ENCODE measurements around the gene NUB1.

- TF ChIP-seq EZH2 (IDR thresholded peaks at IDR 0.05; ENCODE audit: insufficient read depth, low read length): no peak
- TF ChIP-seq, protein P1, sequence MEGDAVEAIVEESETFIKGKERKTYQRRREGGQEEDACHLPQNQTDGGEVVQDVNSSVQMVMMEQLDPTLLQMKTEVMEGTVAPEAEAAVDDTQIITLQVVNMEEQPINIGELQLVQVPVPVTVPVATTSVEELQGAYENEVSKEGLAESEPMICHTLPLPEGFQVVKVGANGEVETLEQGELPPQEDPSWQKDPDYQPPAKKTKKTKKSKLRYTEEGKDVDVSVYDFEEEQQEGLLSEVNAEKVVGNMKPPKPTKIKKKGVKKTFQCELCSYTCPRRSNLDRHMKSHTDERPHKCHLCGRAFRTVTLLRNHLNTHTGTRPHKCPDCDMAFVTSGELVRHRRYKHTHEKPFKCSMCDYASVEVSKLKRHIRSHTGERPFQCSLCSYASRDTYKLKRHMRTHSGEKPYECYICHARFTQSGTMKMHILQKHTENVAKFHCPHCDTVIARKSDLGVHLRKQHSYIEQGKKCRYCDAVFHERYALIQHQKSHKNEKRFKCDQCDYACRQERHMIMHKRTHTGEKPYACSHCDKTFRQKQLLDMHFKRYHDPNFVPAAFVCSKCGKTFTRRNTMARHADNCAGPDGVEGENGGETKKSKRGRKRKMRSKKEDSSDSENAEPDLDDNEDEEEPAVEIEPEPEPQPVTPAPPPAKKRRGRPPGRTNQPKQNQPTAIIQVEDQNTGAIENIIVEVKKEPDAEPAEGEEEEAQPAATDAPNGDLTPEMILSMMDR (IDR thresholded peaks at IDR 0.05; ENCODE audit: insufficient read depth, low read depth, low read length): no peak
These were observed 10.9 kb downstream of the NUB1 start for GRCh38 chr7:151352512-151352911.

All from astrocyte (in vitro differentiated cells and primary cell).